ENCODE results near the gene SLC6A4. TPM values are rescaled to one million over a fixed set of nuclear protein-coding genes. Genes with fewer than 3 reads are reported as not detected.

The SLC6A4 gene
- total and polyA plus RNA-seq, 2 of the 8 experiments (the other 6 are each of a cell fraction or from before 2014, with no cell fraction given): 0.09 to 0.33 TPM

- H3K4ac ChIP-seq (replicated peaks; ENCODE audit: insufficient read length, low read depth, low read length): no peak overlapping the region
- no peak overlapping the region for H3K23ac ChIP-seq (ENCODE audit: insufficient read length)
- no peaks in the 10 kb centered on the region for H3K4me1 ChIP-seq (replicated peaks in 1 of 4; ENCODE audit: control insufficient read depth in 3 of 4, insufficient read depth in 4 of 4, low read length in 3 of 4)
- H4K5ac ChIP-seq (ENCODE audit: insufficient read length, low read depth, low read length): no peak overlapping the region
- H3K56ac ChIP-seq (replicated peaks; ENCODE audit: insufficient read length, low read depth, low read length): no peak overlapping the region
- H2BK20ac ChIP-seq (ENCODE audit: low read length): no peak overlapping the region
- H3K18ac ChIP-seq (ENCODE audit: extremely low read depth, low read length): no peak overlapping the region
- no peak overlapping the region for H2AK5ac ChIP-seq (ENCODE audit: low read depth, low read length)
- no peak overlapping the region for H3K27ac ChIP-seq (ENCODE audit: low read depth, low read length)
- H3K9ac ChIP-seq (replicated peaks in 1 of 4; ENCODE audit: extremely low read depth in 1 of 4, low read depth in 3 of 4, low read length in 3 of 4): no peak overlapping the region
- H3K4me3 ChIP-seq (ENCODE audit: extremely low read depth in 1 of 4, insufficient read depth in 2 of 4, low read depth in 3 of 4, low read length in 4 of 4): no peak overlapping the region
- H3K79me1 ChIP-seq (ENCODE audit: low read depth, low read length): no peaks in the 10 kb centered on the region
- no peak overlapping the region for H4K8ac ChIP-seq (ENCODE audit: extremely low read depth, insufficient read depth, low read length)
- CTCF ChIA-PET (ENCODE audit: partially characterized antibody): interaction anchor here (1.0 kb wide), 1 partner anchor 10 kb away, joined by 3 read pairs; no protein-coding TSS in a partner anchor
- no peaks in the 10 kb centered on the region for H4K20me1 ChIP-seq (replicated peaks in 1 of 2; ENCODE audit: control insufficient read depth in 1 of 2, insufficient read depth in 2 of 2, low read length in 2 of 2)
- FAIRE-seq (no peak), DNase-seq (ENCODE audit: low read depth in 1 of 2, low spot score in 2 of 2) (no peak)
- TF ChIP-seq ATF2 (IDR thresholded peaks at IDR 0.05; ENCODE audit: low read length): no peak
- no peak for TF ChIP-seq CHD1 (IDR thresholded peaks at IDR 0.05; ENCODE audit: low read depth, low read length)
- TF ChIP-seq SP1 (IDR thresholded peaks at IDR 0.05; ENCODE audit: low read depth, low read length): no peak
- TF ChIP-seq USF2 (IDR thresholded peaks at IDR 0.05; ENCODE audit: low read length): no peak
- H3K9me3 ChIP-seq (ENCODE audit: insufficient read depth in 2 of 2, low read depth in 1 of 2, low read length in 1 of 2): no peaks in the 10 kb centered on the region
- H4K91ac ChIP-seq (replicated peaks; ENCODE audit: insufficient read length, low read length): no peak overlapping the region
- POLR2A ChIA-PET (ENCODE audit: partially characterized antibody): no interaction called here
- no peak overlapping the region for H2BK12ac ChIP-seq (ENCODE audit: low read depth, low read length)
- H3K4me2 ChIP-seq (ENCODE audit: insufficient read depth in 1 of 2, low read depth in 2 of 2, low read length in 2 of 2): no peak overlapping the region
- H3K36me3 ChIP-seq (ENCODE audit: control insufficient read depth in 2 of 4, insufficient read depth in 4 of 4, low read length in 3 of 4): no peaks in the 10 kb centered on the region
- H2BK15ac ChIP-seq (ENCODE audit: low read length): no peak overlapping the region
- WGBS, 2 experiments (ENCODE audit: extremely low coverage in 1 of 2, insufficient coverage in 1 of 2, insufficient read length in 1 of 2, insufficient replicate concordance in 2 of 2, low coverage in 1 of 2, low lambda C conversion rate in 2 of 2, missing lambda C conversion rate in 1 of 2): 94% methylated on average over 7 of the region's 7 CpGs; no CpG with 5 or more reads in 1 of the 2 experiments
- no peak overlapping the region for H3K14ac ChIP-seq (ENCODE audit: insufficient read length)
- no peaks in the 10 kb centered on the region for H3K79me2 ChIP-seq (ENCODE audit: control insufficient read depth in 1 of 2, insufficient read depth in 2 of 2, low read length in 2 of 2)
- H3K23me2 ChIP-seq (ENCODE audit: low read depth, low read length): no peaks in the 10 kb centered on the region; the same call in 1 of the 2 replicates
- H2BK5ac ChIP-seq (ENCODE audit: low read depth, low read length): no peak overlapping the region
- no peaks in the 10 kb centered on the region for H3K27me3 ChIP-seq (replicated peaks in 1 of 4; ENCODE audit: control insufficient read depth in 3 of 4, extremely low read depth in 1 of 4, insufficient read depth in 3 of 4, low read length in 3 of 4)
- H2AFZ ChIP-seq (ENCODE audit: low read length): no peak overlapping the region
- no peak overlapping the region for H2BK120ac ChIP-seq (replicated peaks; ENCODE audit: low read depth, low read length)
Measured at GRCh38 chr17:30209930-30210329, 25.6 kb downstream of the SLC6A4 start.

Measured in H1 (cell line).